T-helper 1 cell treated with Interleukin-12 subunit alpha and Interleukin-12 subunit beta and Interleukin-4 antibody, amounts not matched to agents 30 ng/mL and 1 ng/mL, for 36 hours (primary cell): ENCODE data around the gene PCDHB4. TPM values are rescaled to one million over a fixed set of nuclear protein-coding genes. Genes with fewer than 3 reads are reported as not detected.
"Not testable (repeated sequence)": the region's sequence is repeated elsewhere in the genome, so short reads cannot be mapped to it uniquely, and the experiment has no call there.

ENCODE experiments used
- intact Hi-C: fragments of 100-400 bp; cut with micrococcal nuclease; formaldehyde crosslinking; loops from one replicate; pipeline ENCODE4 v1.15.1; 2024
- total RNA-seq: library from RNA; stranded (reverse); gene quantifications from 2 replicates; pipeline ENCODE4 v1.2.3, GENCODE V29; 2022

PCDHB4 gene
- total RNA-seq: not detected in 2 replicates

DNA sequence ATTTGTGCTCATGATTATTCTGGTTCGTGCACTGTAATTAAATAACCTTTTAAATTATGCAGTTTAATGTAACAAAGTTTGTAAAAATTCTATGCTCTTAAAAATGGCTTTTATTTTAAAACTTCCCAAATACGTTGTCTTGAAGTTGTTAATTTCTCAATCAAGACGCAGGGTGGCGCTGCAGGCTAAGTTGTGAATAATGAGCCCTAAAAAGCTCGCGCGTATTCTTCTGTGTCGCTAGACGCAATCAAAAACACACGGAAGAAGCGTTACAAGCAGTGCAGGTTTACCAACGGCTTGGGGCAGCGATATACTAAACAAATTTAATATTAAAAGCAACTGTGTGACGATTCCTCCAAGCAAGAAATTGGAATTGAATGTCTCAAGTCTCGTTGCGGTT is at the start of gene PCDHB4:
PCDHB4 (plus strand) TSS at position 256 of the 400 bp plus-strand sequence. CDS start 181 bp downstream, outside the sequence.
- intact Hi-C loops: no loop called here

DNA sequence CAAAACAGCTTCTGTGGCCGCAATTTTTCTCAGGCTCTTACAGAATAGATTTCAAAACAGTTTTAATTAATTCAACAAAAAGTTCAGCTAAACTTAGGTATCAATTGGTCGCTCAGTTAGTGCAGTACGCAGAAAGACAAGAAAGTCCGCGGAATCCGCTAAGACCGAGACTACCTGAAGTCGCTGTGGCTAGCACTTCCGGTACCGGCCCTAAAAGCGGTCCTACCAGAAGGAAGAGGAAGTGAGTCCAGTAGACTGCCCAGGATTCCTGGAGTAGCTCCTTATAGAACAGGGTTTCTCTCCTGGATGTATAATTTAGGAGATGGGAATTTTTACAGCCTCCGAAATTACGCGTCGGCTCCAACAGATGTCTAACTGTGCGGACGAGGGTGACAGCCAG is 43.8 kb upstream of the PCDHB4 start:
- intact Hi-C loops: no loop called here

DNA sequence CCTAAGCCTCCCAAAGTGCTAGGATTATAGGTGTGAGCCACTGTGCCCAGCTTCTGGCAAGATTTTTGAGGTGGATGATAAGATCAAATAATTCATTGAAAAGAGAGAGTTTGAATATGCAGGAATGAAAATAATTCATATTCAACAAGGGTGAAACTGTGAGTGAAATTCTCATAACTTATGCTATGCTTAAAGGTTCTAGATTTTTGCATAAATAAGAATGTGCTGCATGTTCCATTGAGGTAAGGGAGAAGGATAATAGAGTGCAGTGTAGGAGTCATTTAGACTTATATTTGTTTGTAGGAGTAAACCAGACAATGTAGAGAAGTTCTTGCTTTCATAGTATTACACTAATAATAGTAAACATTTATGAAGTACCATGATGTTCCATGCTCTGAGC is 39.4 kb upstream of the PCDHB4 start:
- intact Hi-C loops: no loop called here

DNA sequence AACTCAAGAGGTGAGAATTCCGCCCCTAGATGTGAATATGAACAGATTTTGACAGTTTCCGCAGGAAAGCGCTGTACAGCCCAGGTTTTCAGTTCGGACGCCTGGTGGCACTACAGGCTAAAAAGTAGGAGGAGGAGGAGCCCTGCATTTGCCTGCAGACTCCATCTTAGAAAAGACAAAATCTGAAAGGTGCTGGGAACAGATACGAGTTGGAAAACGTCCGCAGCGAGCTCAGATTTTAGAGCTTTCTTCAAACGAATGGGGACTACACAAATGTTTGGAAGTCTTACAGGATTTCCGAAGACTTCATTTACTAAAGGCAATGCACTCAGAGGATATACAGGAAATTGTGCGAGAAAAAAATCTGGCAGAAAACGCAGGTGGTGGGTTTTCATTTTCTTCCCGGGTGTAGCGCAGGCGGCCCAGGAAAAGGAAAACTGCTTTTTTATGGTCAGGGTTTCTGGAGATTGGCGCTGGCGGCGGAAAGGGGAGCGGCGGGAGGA is 37.1 kb upstream of the PCDHB4 start:
- intact Hi-C loops: no loop called here

DNA sequence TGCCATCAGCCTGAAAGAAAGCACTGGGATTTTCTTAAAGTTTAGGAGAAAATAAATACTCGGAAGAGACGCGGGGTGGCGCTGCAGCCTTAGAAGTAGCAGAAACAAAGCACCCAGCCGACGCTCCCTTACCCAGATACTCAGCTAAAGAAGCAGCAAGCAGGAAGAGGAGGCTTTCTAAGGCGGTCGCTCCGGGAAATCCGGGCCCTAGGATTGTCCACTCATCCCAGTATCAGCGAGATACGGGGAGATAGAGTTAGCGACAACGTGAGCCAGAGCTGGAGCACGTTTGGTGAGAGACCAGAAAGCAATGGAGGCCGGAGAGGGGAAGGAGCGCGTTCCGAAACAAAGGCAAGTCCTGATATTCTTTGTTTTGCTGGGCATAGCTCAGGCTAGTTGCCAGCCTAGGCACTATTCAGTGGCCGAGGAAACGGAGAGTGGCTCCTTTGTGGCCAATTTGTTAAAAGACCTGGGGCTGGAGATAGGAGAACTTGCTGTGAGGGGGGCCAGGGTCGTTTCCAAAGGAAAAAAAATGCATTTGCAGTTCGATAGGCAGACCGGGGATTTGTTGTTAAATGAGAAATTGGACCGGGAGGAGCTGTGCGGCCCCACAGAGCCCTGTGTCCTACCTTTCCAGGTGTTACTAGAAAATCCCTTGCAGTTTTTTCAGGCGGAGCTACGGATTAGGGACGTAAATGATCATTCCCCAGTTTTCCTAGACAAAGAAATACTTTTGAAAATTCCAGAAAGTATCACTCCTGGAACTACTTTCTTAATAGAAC is 26.9 kb upstream of the PCDHB4 start, which contains the start of gene PCDHB2:
PCDHB2 (plus strand) TSS at position 135 of the 782 bp plus-strand sequence; CDS start at position 311, 176 bp downstream.
- intact Hi-C loops: no loop called here

DNA sequence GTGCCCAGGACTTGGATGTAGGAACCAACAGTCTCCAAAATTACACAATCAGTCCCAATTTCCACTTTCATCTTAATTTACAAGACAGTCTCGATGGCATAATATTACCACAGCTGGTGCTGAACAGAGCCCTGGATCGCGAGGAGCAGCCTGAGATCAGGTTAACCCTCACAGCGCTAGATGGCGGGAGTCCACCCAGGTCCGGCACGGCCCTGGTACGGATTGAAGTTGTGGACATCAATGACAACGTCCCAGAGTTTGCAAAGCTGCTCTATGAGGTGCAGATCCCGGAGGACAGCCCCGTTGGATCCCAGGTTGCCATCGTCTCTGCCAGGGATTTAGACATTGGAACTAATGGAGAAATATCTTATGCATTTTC is 26.4 kb upstream of the PCDHB4 start:
- intact Hi-C loops: no loop called here

DNA sequence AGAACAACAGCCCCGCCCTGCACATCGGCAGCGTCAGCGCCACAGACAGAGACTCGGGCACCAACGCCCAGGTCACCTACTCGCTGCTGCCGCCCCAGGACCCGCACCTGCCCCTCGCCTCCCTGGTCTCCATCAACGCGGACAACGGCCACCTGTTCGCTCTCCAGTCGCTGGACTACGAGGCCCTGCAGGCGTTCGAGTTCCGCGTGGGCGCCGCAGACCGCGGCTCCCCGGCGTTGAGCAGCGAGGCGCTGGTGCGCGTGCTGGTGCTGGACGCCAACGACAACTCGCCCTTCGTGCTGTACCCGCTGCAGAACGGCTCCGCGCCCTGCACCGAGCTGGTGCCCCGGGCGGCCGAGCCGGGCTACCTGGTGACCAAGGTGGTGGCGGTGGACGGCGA is 25.4 kb upstream of the PCDHB4 start:
- intact Hi-C loops: not testable (repeated sequence)

DNA sequence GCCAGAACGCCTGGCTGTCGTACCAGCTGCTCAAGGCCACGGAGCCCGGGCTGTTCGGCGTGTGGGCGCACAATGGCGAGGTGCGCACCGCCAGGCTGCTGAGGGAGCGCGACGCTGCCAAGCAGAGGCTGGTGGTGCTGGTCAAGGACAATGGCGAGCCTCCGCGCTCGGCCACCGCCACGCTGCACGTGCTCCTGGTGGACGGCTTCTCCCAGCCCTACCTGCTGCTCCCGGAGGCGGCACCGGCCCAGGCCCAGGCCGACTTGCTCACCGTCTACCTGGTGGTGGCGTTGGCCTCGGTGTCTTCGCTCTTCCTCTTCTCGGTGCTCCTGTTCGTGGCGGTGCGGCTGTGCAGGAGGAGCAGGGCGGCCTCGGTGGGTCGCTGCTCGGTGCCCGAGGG is 25.0 kb upstream of the PCDHB4 start:
- intact Hi-C loops: not testable (repeated sequence)

DNA sequence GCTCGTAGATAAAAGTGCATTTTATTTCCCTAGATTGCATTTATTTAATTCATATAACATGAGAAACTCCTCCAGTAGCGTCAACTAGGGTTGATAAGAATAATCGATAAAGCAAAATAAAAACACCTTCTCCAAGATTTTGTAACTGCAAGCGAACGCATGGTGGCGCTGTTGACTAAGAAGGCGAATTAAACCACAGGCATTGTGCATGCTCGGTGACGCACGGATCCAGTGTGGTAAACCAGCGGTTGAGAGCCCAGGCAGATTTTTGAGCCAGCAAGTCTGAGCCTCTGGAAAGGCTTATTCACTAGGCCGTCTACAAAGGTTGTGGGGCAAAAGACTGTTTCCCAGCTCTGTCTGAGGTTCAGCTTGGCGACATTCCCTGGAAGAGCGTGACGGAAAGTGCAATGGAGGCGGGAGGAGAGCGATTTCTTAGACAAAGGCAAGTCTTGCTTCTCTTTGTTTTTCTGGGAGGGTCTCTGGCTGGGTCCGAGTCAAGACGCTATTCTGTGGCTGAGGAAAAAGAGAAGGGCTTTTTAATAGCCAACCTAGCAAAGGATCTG is 21.3 kb upstream of the PCDHB4 start, which contains the start of gene PCDHB3:
PCDHB3 (plus strand) TSS at position 231 of the 563 bp plus-strand sequence; CDS start at position 408, 177 bp downstream.
- intact Hi-C loops: no loop called here

DNA sequence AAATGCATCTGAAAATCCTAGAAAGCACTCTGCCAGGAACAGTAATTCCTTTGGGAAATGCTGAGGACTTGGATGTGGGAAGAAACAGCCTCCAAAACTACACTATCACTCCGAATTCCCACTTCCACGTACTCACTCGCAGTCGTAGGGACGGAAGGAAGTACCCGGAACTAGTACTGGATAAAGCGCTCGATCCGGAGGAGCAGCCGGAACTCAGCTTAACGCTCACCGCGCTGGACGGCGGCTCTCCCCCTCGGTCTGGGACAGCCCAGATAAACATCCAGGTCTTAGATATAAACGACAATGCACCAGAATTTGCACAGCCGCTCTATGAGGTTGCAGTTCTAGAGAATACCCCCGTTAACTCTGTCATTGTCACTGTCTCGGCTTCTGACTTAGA is 20.6 kb upstream of the PCDHB4 start:
- intact Hi-C loops: no loop called here

DNA sequence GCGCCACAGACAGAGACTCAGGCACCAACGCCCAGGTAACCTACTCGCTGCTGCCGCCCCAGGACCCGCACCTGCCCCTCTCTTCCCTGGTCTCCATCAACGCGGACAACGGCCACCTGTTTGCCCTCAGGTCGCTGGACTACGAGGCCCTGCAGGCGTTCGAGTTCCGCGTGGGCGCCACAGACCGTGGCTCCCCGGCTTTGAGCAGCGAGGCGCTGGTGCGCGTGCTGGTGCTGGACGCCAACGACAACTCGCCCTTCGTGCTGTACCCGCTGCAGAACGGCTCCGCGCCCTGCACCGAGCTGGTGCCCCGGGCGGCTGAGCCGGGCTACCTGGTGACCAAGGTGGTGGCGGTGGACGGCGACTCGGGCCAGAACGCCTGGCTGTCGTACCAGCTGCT is 19.5 kb upstream of the PCDHB4 start:
- intact Hi-C loops: not testable (repeated sequence)

DNA sequence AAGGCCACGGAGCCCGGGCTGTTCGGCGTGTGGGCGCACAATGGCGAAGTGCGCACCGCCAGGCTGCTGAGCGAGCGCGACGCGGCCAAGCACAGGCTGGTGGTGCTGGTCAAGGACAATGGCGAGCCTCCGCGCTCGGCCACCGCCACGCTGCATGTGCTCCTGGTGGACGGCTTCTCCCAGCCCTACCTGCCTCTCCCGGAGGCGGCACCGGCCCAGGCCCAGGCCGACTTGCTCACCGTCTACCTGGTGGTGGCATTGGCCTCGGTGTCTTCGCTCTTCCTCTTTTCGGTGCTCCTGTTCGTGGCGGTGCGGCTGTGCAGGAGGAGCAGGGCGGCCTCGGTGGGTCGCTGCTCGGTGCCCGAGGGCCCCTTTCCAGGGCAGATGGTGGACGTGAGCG is 19.1 kb upstream of the PCDHB4 start:
- intact Hi-C loops: not testable (repeated sequence)

DNA sequence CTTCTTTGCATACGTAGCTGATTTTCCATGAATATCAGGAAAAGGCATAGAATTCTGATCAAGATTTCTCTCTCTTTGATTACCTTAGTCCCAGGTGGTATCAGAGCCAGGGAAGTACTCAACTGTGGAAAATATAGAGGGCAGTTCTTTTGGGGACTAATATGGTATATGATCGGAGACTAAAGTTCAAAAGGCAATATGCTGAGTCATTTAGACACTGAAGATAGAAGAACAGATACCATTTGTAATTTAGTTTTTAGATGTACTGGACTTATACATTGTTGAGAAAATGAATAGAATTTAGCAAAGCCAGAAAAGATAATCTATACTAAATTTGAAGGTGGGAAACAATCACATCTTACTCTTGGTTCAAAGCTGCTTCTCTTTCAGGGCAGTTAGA is 16.3 kb upstream of the PCDHB4 start:
- intact Hi-C loops: no loop called here

DNA sequence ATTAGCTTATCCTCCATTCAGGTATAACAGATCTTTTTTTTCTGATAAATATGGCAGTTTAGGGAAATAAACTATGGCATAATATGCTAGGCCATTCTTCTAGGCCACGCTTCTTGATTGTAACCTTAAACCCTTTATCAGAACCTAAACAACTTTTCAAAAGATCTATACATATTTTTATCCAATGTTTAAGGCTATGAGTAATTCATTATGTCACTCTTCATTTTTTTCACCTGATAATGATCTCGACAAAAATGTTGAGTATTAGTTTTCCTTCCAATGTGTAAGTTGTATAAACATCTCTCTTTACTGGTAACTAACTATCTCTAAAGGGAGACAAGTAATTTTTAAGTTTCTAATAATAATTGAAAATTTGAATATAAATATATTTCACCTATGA is 2.4 kb upstream of the PCDHB4 start:
- intact Hi-C loops: no loop called here

DNA sequence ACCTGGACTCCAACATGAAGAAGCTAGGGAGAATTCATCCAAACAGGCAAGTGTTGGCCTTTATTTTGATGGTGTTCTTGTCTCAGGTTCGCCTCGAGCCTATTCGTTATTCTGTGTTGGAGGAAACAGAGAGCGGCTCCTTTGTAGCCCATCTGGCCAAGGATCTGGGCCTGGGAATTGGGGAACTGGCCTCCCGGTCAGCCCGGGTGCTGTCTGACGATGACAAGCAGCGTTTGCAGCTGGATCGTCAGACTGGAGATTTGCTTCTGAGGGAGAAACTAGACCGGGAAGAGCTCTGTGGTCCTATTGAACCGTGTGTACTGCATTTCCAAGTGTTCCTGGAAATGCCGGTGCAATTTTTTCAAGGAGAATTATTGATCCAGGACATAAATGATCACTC is 367 bp downstream of the PCDHB4 start:
- intact Hi-C loops: no loop called here

DNA sequence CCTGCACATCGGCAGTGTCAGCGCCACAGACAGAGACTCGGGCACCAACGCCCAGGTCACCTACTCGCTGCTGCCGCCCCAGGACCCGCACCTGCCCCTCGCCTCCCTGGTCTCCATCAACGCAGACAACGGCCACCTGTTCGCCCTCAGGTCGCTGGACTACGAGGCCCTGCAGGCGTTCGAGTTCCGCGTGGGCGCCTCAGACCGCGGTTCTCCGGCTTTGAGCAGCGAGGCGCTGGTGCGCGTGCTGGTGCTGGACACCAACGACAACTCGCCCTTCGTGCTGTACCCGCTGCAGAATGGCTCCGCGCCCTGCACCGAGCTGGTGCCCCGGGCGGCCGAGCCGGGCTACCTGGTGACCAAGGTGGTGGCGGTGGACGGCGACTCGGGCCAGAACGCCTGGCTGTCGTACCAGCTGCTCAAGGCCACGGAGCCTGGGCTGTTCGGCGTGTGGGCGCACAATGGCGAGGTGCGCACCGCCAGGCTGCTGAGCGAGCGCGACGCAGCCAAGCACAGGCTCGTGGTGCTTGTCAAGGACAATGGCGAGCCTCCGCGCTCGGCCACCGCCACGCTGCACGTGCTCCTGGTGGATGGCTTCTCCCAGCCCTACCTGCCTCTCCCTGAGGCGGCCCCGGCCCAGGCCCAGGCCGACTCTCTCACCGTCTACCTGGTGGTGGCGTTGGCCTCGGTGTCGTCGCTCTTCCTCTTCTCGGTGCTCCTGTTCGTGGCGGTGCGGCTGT is 1.9 kb downstream of the PCDHB4 start:
- intact Hi-C loops: not testable (repeated sequence)

DNA sequence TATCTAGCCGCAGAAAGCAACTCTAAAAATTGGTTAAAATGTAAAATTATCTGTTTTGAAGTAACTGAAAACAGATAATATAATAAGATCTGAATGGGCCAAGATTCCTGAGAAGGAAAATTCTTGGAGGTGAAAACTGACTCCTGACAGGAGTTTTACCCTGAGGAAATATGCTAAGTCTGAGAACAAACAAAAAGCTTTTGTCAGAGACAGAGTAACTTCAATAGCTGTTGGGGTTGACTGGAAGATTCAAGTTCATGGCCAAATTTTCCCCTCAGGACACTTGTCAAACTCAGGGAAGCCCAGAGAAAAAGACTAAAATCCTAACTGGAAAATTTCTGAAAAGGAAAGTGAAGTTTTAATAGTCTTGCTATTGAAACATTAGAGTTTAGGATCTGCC is 5.7 kb downstream of the PCDHB4 start:
- intact Hi-C loops: no loop called here

DNA sequence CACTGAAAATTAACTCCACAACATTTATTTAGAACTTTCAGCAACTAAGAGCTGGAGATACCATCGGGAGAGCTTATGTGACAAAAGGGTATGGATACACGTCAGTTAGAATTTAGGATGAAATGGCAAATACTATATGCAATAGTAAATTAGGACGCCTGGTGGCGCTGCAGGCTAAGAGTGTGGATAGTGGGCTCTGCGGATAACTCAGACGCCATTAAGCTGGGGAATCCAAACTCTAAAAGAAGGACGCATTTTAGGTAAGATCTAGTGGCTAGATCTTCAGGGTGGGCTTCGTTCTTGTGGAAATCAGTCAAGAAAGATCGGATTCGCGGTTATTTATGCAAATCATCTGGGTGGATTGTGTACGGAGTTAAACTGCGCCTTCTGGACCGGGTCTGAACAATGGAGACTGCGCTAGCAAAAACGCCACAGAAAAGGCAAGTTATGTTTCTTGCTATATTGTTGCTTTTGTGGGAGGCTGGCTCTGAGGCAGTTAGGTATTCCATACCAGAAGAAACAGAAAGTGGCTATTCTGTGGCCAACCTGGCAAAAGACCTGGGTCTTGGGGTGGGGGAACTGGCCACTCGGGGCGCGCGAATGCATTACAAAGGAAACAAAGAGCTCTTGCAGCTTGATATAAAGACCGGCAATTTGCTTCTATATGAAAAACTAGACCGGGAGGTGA is 13.6 kb downstream of the PCDHB4 start, which contains the start of gene PCDHB5:
PCDHB5 (plus strand) TSS at position 177 of the 688 bp plus-strand sequence; CDS start at position 406, 229 bp downstream.
- intact Hi-C loops: no loop called here

DNA sequence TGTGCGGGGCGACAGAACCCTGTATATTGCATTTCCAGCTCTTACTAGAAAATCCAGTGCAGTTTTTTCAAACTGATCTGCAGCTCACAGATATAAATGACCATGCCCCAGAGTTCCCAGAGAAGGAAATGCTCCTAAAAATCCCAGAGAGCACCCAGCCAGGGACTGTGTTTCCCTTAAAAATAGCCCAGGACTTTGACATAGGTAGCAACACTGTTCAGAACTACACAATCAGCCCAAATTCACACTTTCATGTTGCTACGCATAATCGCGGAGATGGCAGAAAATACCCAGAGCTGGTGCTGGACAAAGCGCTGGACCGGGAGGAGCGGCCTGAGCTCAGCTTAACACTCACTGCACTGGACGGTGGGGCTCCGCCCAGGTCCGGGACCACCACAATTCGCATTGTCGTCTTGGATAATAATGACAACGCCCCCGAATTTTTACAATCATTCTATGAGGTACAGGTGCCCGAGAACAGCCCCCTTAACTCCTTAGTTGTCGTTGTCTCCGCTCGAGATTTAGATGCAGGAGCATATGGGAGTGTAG is 14.2 kb downstream of the PCDHB4 start:
- intact Hi-C loops: no loop called here

DNA sequence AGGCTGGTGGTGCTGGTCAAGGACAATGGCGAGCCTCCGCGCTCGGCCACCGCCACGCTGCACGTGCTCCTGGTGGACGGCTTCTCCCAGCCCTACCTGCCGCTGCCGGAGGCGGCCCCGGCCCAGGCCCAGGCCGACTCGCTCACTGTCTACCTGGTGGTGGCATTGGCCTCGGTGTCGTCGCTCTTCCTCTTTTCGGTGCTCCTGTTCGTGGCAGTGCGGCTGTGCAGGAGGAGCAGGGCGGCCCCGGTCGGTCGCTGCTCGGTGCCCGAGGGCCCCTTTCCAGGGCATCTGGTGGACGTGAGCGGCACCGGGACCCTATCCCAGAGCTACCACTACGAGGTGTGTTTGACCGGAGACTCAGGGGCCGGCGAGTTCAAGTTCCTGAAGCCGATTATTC is 15.7 kb downstream of the PCDHB4 start:
- intact Hi-C loops: not testable (repeated sequence)

DNA sequence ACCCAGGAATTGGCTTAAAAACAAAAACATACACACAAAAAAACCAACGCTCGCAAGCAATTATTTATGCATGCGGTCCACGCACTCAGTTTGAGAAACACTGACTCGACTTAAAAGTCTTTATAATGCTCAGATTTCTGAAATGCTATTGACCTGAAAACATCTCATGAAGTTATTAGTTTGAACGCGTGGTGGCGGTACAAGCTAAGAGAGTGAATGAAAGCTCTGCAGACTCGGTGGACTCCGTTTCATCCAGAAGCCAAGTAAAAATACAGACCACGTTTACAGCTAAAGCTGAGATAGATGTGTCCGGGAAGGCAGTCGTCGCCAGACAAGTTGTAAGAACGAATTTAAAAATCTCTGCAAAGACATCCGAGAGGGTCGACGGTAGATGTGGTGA is 28.2 kb downstream of the PCDHB4 start, which contains the start of gene PCDHB6:
PCDHB6 (plus strand) TSS at position 246 of the 400 bp plus-strand sequence. CDS start 201 bp downstream, outside the sequence.
- intact Hi-C loops: loop anchor here (10.0 kb wide), 1 partner anchor 265 kb away; the partner anchor contains the start of gene PCDHA13
